ENCODE measurements around the gene CD48.

CD48 gene

GRCh38 chr1:160711602-160712311, at the start of gene CD48:
TSS of gene CD48 (minus strand) at chr1:160711822. CDS start at chr1:160711763, 59 bp downstream.
- intact Hi-C loops (cut with DNase I): no loop called here
- peak in 1 of 42 donors; percentile 17 for DNase-seq

- DNase-seq: no peak
- intact Hi-C loops (cut with DNase I): no loop called here
Measured at GRCh38 chr1:160761046-160761445, 49.4 kb upstream of the CD48 start.

GRCh38 chr1:160759740-160760139, 48.1 kb upstream of the CD48 start:
- intact Hi-C loops (cut with DNase I): no loop called here
- DNase-seq: no peak

- intact Hi-C loops (cut with DNase I): no loop called here
- no peak for DNase-seq
Measured at GRCh38 chr1:160758521-160758920, 46.9 kb upstream of the CD48 start.

- no peak for DNase-seq
- intact Hi-C loops (cut with DNase I): no loop called here
Measured at GRCh38 chr1:160756849-160757201, 45.2 kb upstream of the CD48 start.

GRCh38 chr1:160755911-160756848, 44.6 kb upstream of the CD48 start:
- intact Hi-C loops (cut with DNase I): no loop called here
- no peak for DNase-seq

- intact Hi-C loops (cut with DNase I): no loop called here
- DNase-seq: no peak
Measured at GRCh38 chr1:160755461-160755860, 43.8 kb upstream of the CD48 start.

GRCh38 chr1:160753594-160753993, 42.0 kb upstream of the CD48 start:
- intact Hi-C loops (cut with DNase I): no loop called here
- no peak for DNase-seq

- intact Hi-C loops (cut with DNase I): no loop called here
- DNase-seq: no peak
Measured at GRCh38 chr1:160752924-160753323, 41.3 kb upstream of the CD48 start.

GRCh38 chr1:160752406-160752805, 40.8 kb upstream of the CD48 start:
- intact Hi-C loops (cut with DNase I): no loop called here
- DNase-seq: no peak

GRCh38 chr1:160750608-160751007, 39.0 kb upstream of the CD48 start:
- no peak for DNase-seq
- intact Hi-C loops (cut with DNase I): no loop called here

- no peak for DNase-seq
- intact Hi-C loops (cut with DNase I): no loop called here
Measured at GRCh38 chr1:160748878-160749269, 37.3 kb upstream of the CD48 start.

- intact Hi-C loops (cut with DNase I): no loop called here
- no peak for DNase-seq
Measured at GRCh38 chr1:160748181-160748877, 36.7 kb upstream of the CD48 start.

GRCh38 chr1:160747717-160748116, 36.1 kb upstream of the CD48 start:
- no peak for DNase-seq
- intact Hi-C loops (cut with DNase I): no loop called here

- intact Hi-C loops (cut with DNase I): no loop called here
Measured at GRCh38 chr1:160746836-160747500, 35.3 kb upstream of the CD48 start.

GRCh38 chr1:160745551-160745950, 33.9 kb upstream of the CD48 start:
- intact Hi-C loops (cut with DNase I): no loop called here
- DNase-seq: no peak

More at GRCh38 chr1:160746836-160747500, 35.3 kb upstream of the CD48 start:
- DNase-seq: no peak

- intact Hi-C loops (cut with DNase I): no loop called here
- no peak for DNase-seq
Measured at GRCh38 chr1:160744852-160745520, 33.4 kb upstream of the CD48 start.

GRCh38 chr1:160744199-160744851, 32.7 kb upstream of the CD48 start:
- no peak for DNase-seq
- intact Hi-C loops (cut with DNase I): no loop called here

All from head of caudate nucleus (tissue), 42 donors.